ENCODE results near the gene ELAVL1.

ELAVL1 gene

GRCh38 chr19:7985481-7985911, 19.9 kb downstream of the ELAVL1 start:
- no peak for DNase-seq (ENCODE audit: low read depth)

GRCh38 chr19:7983995-7984837, 21.2 kb downstream of the ELAVL1 start:
- no peak for DNase-seq (ENCODE audit: low read depth)

- DNase-seq (ENCODE audit: low read depth), result no peak
These were observed 22.0 kb downstream of the ELAVL1 start for GRCh38 chr19:7983286-7983950.

- no peak for DNase-seq (ENCODE audit: low read depth)
These were observed 22.8 kb downstream of the ELAVL1 start for GRCh38 chr19:7982651-7983099.

- no peak for DNase-seq (ENCODE audit: low read depth)
These were observed 23.3 kb downstream of the ELAVL1 start for GRCh38 chr19:7982103-7982502.

GRCh38 chr19:7981661-7982060, 23.8 kb downstream of the ELAVL1 start:
- no peak for DNase-seq (ENCODE audit: low read depth)

- DNase-seq (ENCODE audit: low read depth), result no peak
These were observed 24.2 kb downstream of the ELAVL1 start for GRCh38 chr19:7981199-7981598.

- DNase-seq (ENCODE audit: low read depth), result no peak
These were observed 24.8 kb downstream of the ELAVL1 start for GRCh38 chr19:7980635-7981121.

- no peak for DNase-seq (ENCODE audit: low read depth)
These were observed 25.3 kb downstream of the ELAVL1 start for GRCh38 chr19:7980168-7980567.

GRCh38 chr19:7979559-7979958, 25.9 kb downstream of the ELAVL1 start:
- no peak for DNase-seq (ENCODE audit: low read depth)

GRCh38 chr19:7979011-7979410, 26.4 kb downstream of the ELAVL1 start:
- DNase-seq (ENCODE audit: low read depth), result no peak

GRCh38 chr19:7978179-7978825, 27.1 kb downstream of the ELAVL1 start:
- DNase-seq (ENCODE audit: low read depth), result no peak

- DNase-seq (ENCODE audit: low read depth), result no peak
These were observed 27.8 kb downstream of the ELAVL1 start for GRCh38 chr19:7977723-7978040.

GRCh38 chr19:7977021-7977722, 28.3 kb downstream of the ELAVL1 start:
- no peak for DNase-seq (ENCODE audit: low read depth)

- DNase-seq (ENCODE audit: low read depth), result no peak
These were observed 29.0 kb downstream of the ELAVL1 start for GRCh38 chr19:7976461-7976860.

- no peak for DNase-seq (ENCODE audit: low read depth)
These were observed 30.4 kb downstream of the ELAVL1 start for GRCh38 chr19:7975037-7975436.

- no peak for DNase-seq (ENCODE audit: low read depth)
These were observed 31.6 kb downstream of the ELAVL1 start for GRCh38 chr19:7973883-7974282.

- no peak for DNase-seq (ENCODE audit: low read depth)
These were observed 33.6 kb downstream of the ELAVL1 start for GRCh38 chr19:7971553-7972520.

- DNase-seq (ENCODE audit: low read depth), result no peak
These were observed 34.6 kb downstream of the ELAVL1 start for GRCh38 chr19:7970716-7971448.

GRCh38 chr19:7969555-7969939, 35.9 kb downstream of the ELAVL1 start:
- no peak for DNase-seq (ENCODE audit: low read depth)
